ENCODE results near the gene C17orf67. TPM values are rescaled to one million over a fixed set of nuclear protein-coding genes. Genes with fewer than 3 reads are reported as not detected.
"Not testable (repeated sequence)": the region's sequence is repeated elsewhere in the genome, so short reads cannot be mapped to it uniquely, and the experiment has no call there.

C17orf67 gene
- total RNA-seq, 1 donor from 2014 or later = 1.7 TPM

DNA sequence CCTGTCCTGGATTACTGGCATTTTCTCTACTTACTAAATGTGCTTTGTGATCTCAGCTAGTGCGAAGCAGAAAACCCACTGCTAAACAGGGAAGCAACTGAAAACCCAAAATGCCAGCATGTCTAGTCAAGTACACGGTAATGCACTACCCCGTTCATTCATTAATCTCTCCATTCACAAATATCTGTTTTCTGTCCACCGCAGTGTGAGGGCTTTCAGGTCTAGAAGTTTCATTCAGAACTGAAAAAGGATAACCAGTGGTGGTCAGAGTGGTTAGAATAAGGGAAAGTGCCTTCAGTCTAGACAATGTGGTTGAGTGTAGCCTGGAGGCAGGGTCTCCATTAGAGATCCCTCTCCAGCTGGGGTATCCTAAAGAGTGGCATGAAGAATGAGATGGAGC is 68.3 kb downstream of the C17orf67 start:
- H3K4me3 Mint-ChIP-seq (ENCODE audit: unreplicated experiment) = no peak overlapping the region
- TF ChIP-seq, protein P1, sequence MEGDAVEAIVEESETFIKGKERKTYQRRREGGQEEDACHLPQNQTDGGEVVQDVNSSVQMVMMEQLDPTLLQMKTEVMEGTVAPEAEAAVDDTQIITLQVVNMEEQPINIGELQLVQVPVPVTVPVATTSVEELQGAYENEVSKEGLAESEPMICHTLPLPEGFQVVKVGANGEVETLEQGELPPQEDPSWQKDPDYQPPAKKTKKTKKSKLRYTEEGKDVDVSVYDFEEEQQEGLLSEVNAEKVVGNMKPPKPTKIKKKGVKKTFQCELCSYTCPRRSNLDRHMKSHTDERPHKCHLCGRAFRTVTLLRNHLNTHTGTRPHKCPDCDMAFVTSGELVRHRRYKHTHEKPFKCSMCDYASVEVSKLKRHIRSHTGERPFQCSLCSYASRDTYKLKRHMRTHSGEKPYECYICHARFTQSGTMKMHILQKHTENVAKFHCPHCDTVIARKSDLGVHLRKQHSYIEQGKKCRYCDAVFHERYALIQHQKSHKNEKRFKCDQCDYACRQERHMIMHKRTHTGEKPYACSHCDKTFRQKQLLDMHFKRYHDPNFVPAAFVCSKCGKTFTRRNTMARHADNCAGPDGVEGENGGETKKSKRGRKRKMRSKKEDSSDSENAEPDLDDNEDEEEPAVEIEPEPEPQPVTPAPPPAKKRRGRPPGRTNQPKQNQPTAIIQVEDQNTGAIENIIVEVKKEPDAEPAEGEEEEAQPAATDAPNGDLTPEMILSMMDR (IDR thresholded peaks at IDR 0.05; ENCODE audit: unreplicated experiment) = no peak
- no peak for DNase-seq (ENCODE audit: low spot score)
- no peak overlapping the region for H3K27ac Mint-ChIP-seq (ENCODE audit: unreplicated experiment)
- no peaks in the 10 kb centered on the region for H3K4me1 Mint-ChIP-seq (ENCODE audit: unreplicated experiment)
- H3K36me3 Mint-ChIP-seq (ENCODE audit: low read depth, unreplicated experiment) = no peaks in the 10 kb centered on the region
- no peaks in the 10 kb centered on the region for H3K9me3 Mint-ChIP-seq (ENCODE audit: unreplicated experiment)
- peaks cover 1% of the 10 kb centered on the region for H3K27me3 Mint-ChIP-seq (ENCODE audit: unreplicated experiment)

DNA sequence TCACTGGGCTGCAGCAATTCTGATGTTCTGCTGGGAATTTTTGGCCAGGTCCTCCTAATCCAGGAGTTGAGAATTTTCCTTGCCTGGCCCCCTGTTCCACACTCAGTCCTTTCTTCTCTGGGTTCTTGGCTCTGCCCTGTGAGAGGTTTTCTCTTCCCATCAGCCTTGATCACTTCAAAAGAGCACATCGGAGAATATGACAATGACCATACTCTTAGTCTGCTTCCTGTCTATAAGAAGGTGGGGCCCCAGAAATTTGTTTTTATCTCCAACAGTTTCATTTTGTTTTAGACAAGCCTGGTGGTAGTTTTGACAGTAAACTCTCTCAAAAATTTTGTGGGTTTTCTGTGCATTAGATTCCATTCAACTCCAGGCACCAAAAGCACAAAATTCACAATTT is 70.7 kb downstream of the C17orf67 start:
- peaks cover under 1% of the 10 kb centered on the region for H3K4me1 Mint-ChIP-seq (ENCODE audit: unreplicated experiment)
- no peak overlapping the region for H3K4me3 Mint-ChIP-seq (ENCODE audit: unreplicated experiment)
- TF ChIP-seq, protein P1 (IDR thresholded peaks at IDR 0.05; ENCODE audit: unreplicated experiment) = no peak
- DNase-seq (ENCODE audit: low spot score) = no peak
- H3K9me3 Mint-ChIP-seq (ENCODE audit: unreplicated experiment) = no peaks in the 10 kb centered on the region
- H3K27ac Mint-ChIP-seq (ENCODE audit: unreplicated experiment) = no peak overlapping the region
- peaks cover 1% of the 10 kb centered on the region for H3K27me3 Mint-ChIP-seq (ENCODE audit: unreplicated experiment)
- no peaks in the 10 kb centered on the region for H3K36me3 Mint-ChIP-seq (ENCODE audit: low read depth, unreplicated experiment)

DNA sequence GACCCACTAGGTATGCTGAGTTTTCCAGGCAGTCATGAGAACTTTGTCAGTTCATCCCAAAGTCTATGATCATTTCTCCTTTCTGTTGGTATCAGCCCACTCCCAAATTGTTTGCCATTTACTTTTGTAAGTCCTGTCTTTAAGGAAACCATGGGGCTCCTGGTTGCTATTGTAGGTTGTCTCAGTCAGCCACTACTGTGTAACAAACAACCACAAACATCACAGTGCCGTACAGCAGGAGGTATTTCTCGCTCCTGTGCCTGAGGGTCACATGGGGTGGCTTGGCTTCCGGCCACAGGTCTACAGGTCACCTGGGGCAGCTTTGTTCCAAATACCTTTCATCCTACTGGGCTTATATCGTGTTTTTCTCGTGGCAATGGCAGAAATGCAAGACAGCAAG is 71.6 kb downstream of the C17orf67 start:
- no peak overlapping the region for H3K4me3 Mint-ChIP-seq (ENCODE audit: unreplicated experiment)
- TF ChIP-seq, protein P1 (IDR thresholded peaks at IDR 0.05; ENCODE audit: unreplicated experiment) = no peak
- no peak for DNase-seq (ENCODE audit: low spot score)
- H3K27me3 Mint-ChIP-seq (ENCODE audit: unreplicated experiment) = peaks cover 1% of the 10 kb centered on the region
- H3K9me3 Mint-ChIP-seq (ENCODE audit: unreplicated experiment) = no peaks in the 10 kb centered on the region
- H3K4me1 Mint-ChIP-seq (ENCODE audit: unreplicated experiment) = peaks cover 7% of the 10 kb centered on the region
- no peak overlapping the region for H3K27ac Mint-ChIP-seq (ENCODE audit: unreplicated experiment)
- H3K36me3 Mint-ChIP-seq (ENCODE audit: low read depth, unreplicated experiment) = no peaks in the 10 kb centered on the region

DNA sequence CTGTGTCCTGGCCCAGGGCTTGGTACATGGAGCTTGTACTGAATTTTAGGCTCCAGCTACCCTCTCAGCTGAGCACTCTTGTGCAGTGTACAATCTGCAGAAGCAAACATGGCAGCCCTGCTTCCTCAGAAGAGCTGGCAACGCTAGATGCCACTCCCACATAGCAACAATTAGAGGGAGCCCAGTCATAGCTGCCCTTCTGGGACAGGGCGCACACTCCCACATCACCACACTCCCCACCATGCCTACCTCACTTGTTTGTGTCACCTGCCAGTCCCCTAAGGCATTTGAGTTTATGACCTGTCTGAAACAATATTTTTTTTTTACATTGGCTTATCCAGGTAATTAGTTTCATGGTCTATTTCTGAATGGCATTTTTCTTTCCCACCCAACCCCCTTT is 72.3 kb downstream of the C17orf67 start:
- Mint-ChIP-seq H3K27me3 (ENCODE audit: unreplicated experiment) (peaks cover 1% of the 10 kb centered on the region), H3K36me3 (ENCODE audit: low read depth, unreplicated experiment) (no peaks in the 10 kb centered on the region), H3K27ac (ENCODE audit: unreplicated experiment) (no peak overlapping the region), H3K4me1 (ENCODE audit: unreplicated experiment) (peaks cover 14% of the 10 kb centered on the region), H3K9me3 (ENCODE audit: unreplicated experiment) (no peaks in the 10 kb centered on the region), H3K4me3 (ENCODE audit: unreplicated experiment) (no peak overlapping the region)
- DNase-seq (ENCODE audit: low spot score) = no peak
- TF ChIP-seq, protein P1 (IDR thresholded peaks at IDR 0.05; ENCODE audit: unreplicated experiment) = no peak

GRCh38 chr17:56757611-56758010 is 76.1 kb downstream of the C17orf67 start:
- DNase-seq (ENCODE audit: low spot score); H3K27ac Mint-ChIP-seq (ENCODE audit: unreplicated experiment); H3K9me3 Mint-ChIP-seq (ENCODE audit: unreplicated experiment); H3K36me3 Mint-ChIP-seq (ENCODE audit: low read depth, unreplicated experiment); H3K27me3 Mint-ChIP-seq (ENCODE audit: unreplicated experiment): not testable (repeated sequence)
- peak overlapping the region; percentile 37 for H3K4me3 Mint-ChIP-seq (ENCODE audit: unreplicated experiment)
- peaks cover 31% of the 10 kb centered on the region for H3K4me1 Mint-ChIP-seq (ENCODE audit: unreplicated experiment)

DNA sequence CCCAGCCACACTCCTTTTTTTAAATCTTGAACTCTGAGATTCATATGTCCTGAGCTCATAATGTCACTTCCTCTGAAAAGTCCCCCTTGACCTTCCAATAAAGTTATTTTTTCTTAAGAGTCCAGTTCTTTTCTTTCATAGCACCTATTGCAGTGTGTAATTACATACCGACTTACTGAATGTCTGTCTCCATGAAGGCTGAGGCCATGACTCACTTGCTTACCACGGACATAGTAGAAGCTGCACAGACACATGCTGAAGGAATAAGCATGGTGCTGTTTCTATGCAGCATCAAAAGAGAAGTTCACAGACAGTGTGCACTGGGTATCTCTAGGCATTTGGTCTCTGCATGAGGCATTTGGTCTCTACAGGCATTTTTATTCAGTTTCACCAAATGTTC is 77.2 kb downstream of the C17orf67 start:
- Mint-ChIP-seq H3K9me3 (ENCODE audit: unreplicated experiment) (no peaks in the 10 kb centered on the region), H3K27ac (ENCODE audit: unreplicated experiment) (no peak overlapping the region), H3K4me1 (ENCODE audit: unreplicated experiment) (peaks cover 41% of the 10 kb centered on the region), H3K36me3 (ENCODE audit: low read depth, unreplicated experiment) (no peaks in the 10 kb centered on the region), H3K4me3 (ENCODE audit: unreplicated experiment) (no peak overlapping the region), H3K27me3 (ENCODE audit: unreplicated experiment) (no peaks in the 10 kb centered on the region)
- DNase-seq (ENCODE audit: low spot score) = no peak
- TF ChIP-seq, protein P1 (IDR thresholded peaks at IDR 0.05; ENCODE audit: unreplicated experiment) = no peak

All from endothelial cell (in vitro differentiated cells).